ENCODE measurements around the gene NINL.

The NINL gene

GRCh38 chr20:25517124-25517523 lies 68.2 kb downstream of the NINL start:
- H3K36me3 ChIP-seq (ENCODE audit: control insufficient read depth, insufficient read depth, low read length), result peaks cover 49% of the 10 kb centered on the region
- no peaks in the 10 kb centered on the region for H3K4me1 ChIP-seq (ENCODE audit: control insufficient read depth, insufficient read depth, low read length)
- no peak overlapping the region for H3K27ac ChIP-seq (ENCODE audit: insufficient read depth, low read depth, low read length, poor library complexity, severe bottlenecking)
- H3K27me3 ChIP-seq (ENCODE audit: control insufficient read depth, insufficient read depth, low read length, poor library complexity, severe bottlenecking), result no peaks in the 10 kb centered on the region
- H3K9me3 ChIP-seq (ENCODE audit: control insufficient read depth, low read length), result peaks cover 2% of the 10 kb centered on the region
- 89 to 94% methylated on average over 3 of the region's 3 CpGs for WGBS, 2 experiments
- no peak overlapping the region for H3K4me3 ChIP-seq (ENCODE audit: insufficient read depth, low read depth, low read length)

- Histone ChIP-seq H3K9me3 (ENCODE audit: control insufficient read depth, low read length) (peaks cover 2% of the 10 kb centered on the region), H3K4me3 (ENCODE audit: insufficient read depth, low read depth, low read length) (no peak overlapping the region), H3K27ac (ENCODE audit: insufficient read depth, low read depth, low read length, poor library complexity, severe bottlenecking) (no peak overlapping the region), H3K4me1 (ENCODE audit: control insufficient read depth, insufficient read depth, low read length) (no peaks in the 10 kb centered on the region), H3K36me3 (ENCODE audit: control insufficient read depth, insufficient read depth, low read length) (peaks cover 65% of the 10 kb centered on the region), H3K27me3 (ENCODE audit: control insufficient read depth, insufficient read depth, low read length, poor library complexity, severe bottlenecking) (no peaks in the 10 kb centered on the region)
- WGBS, 2 experiments, result 94 to 95% methylated on average over 2 of the region's 2 CpGs
Observed at GRCh38 chr20:25514747-25515340, 70.5 kb downstream of the NINL start.

DNA sequence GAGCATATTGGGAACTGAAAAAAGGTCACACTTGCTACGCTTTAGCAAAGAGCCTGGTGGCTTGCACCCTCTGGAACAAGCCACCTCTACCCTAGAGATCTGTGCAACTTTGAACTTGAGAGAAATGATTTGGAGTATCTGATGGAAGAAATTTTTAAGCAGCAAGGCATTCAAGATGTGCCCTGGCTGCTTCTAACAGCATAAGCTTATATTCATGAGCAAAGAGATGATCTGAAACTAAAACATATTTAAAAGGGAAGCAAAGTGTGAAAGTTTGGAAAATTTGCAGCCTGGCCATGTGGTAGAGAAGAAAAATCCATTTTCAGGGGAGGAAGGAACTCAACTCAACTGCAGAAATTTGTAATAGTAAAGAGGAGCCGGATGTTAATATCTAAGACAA lies 71.1 kb downstream of the NINL start:
- Histone ChIP-seq H3K27ac (ENCODE audit: insufficient read depth, low read depth, low read length, poor library complexity, severe bottlenecking) (no peak overlapping the region), H3K4me3 (ENCODE audit: insufficient read depth, low read depth, low read length) (no peak overlapping the region), H3K36me3 (ENCODE audit: control insufficient read depth, insufficient read depth, low read length) (peaks cover 71% of the 10 kb centered on the region), H3K9me3 (ENCODE audit: control insufficient read depth, low read length) (peaks cover 2% of the 10 kb centered on the region), H3K4me1 (ENCODE audit: control insufficient read depth, insufficient read depth, low read length) (no peaks in the 10 kb centered on the region), H3K27me3 (ENCODE audit: control insufficient read depth, insufficient read depth, low read length, poor library complexity, severe bottlenecking) (no peaks in the 10 kb centered on the region)
- WGBS, 2 experiments, result 90 to 97% methylated on average over 2 of the region's 2 CpGs

DNA sequence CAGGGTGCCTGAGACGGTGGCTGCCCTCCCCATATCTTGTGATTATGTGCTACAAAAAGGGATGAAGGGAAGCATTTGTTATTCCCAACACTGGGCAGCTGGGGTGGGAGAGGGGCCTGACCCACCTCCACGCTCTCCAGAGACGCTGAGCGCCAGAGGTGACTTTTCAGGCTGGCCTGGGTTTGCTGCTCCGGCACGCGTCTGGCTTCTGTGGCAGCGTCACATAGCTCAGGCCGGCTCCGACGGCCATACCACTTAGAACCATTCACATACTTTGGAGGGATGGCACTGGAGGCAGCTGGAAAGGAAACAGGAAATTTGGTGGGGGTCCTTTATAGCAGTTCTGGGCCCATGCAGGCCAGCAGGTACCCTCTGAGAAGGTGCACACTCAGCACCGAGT lies 72.6 kb downstream of the NINL start:
- no peaks in the 10 kb centered on the region for H3K27me3 ChIP-seq (ENCODE audit: control insufficient read depth, insufficient read depth, low read length, poor library complexity, severe bottlenecking)
- H3K9me3 ChIP-seq (ENCODE audit: control insufficient read depth, low read length), result peaks cover 2% of the 10 kb centered on the region
- H3K4me3 ChIP-seq (ENCODE audit: insufficient read depth, low read depth, low read length), result no peak overlapping the region
- no peaks in the 10 kb centered on the region for H3K4me1 ChIP-seq (ENCODE audit: control insufficient read depth, insufficient read depth, low read length)
- peaks cover 75% of the 10 kb centered on the region for H3K36me3 ChIP-seq (ENCODE audit: control insufficient read depth, insufficient read depth, low read length)
- no peak overlapping the region for H3K27ac ChIP-seq (ENCODE audit: insufficient read depth, low read depth, low read length, poor library complexity, severe bottlenecking)
- WGBS, 2 experiments, result 93 to 94% methylated on average over 12 of the region's 12 CpGs

DNA sequence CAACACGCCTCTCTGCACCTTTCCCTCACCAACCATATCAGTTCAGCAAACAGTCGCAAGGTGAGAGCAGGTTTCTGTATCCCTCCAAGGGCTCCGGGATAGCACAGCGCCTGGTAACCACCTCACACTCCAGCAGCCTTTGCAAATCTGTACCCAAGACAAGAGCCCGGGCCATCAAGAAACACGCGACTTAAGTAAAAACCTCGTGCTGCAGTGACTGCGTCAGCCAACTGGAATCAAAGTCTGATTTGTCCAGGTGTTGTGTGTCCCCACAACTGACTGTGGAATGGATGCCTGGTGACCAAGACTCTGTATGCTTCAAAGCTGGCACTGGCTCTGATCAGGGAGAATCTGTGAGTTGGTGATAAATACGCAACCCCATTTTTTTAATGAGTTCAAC lies 74.1 kb downstream of the NINL start:
- WGBS, 2 experiments, result 95 to 96% methylated on average over 10 of the region's 10 CpGs
- Histone ChIP-seq H3K27ac (ENCODE audit: insufficient read depth, low read depth, low read length, poor library complexity, severe bottlenecking) (no peak overlapping the region), H3K9me3 (ENCODE audit: control insufficient read depth, low read length) (peaks cover 2% of the 10 kb centered on the region), H3K27me3 (ENCODE audit: control insufficient read depth, insufficient read depth, low read length, poor library complexity, severe bottlenecking) (no peaks in the 10 kb centered on the region), H3K4me1 (ENCODE audit: control insufficient read depth, insufficient read depth, low read length) (no peaks in the 10 kb centered on the region), H3K4me3 (ENCODE audit: insufficient read depth, low read depth, low read length) (no peak overlapping the region), H3K36me3 (ENCODE audit: control insufficient read depth, insufficient read depth, low read length) (peaks cover 74% of the 10 kb centered on the region)

DNA sequence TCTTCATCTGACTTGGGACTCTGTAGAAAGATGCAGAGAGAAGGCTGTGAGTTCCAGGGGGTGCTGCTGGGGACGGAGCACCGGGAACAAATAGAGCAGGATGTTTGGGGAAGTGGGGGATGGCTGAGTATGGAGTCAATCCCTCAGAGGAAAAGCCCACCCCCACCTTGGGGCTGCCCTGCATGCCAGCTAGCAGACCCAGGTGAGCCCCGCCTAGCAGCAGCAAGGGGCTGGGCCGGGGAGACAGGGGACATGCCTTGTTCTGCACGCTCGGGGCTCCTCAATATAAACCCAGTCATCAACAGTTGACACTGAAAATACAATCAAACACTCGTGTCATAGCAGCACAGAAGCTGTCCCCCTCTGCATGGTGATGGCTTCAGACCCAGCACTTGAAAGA lies 74.6 kb downstream of the NINL start:
- Histone ChIP-seq H3K27me3 (ENCODE audit: control insufficient read depth, insufficient read depth, low read length, poor library complexity, severe bottlenecking) (no peaks in the 10 kb centered on the region), H3K4me3 (ENCODE audit: insufficient read depth, low read depth, low read length) (no peak overlapping the region), H3K9me3 (ENCODE audit: control insufficient read depth, low read length) (peaks cover 2% of the 10 kb centered on the region), H3K36me3 (ENCODE audit: control insufficient read depth, insufficient read depth, low read length) (peaks cover 70% of the 10 kb centered on the region), H3K4me1 (ENCODE audit: control insufficient read depth, insufficient read depth, low read length) (no peaks in the 10 kb centered on the region), H3K27ac (ENCODE audit: insufficient read depth, low read depth, low read length, poor library complexity, severe bottlenecking) (no peak overlapping the region)
- 93 to 94% methylated on average over 7 of the region's 7 CpGs for WGBS, 2 experiments

- Histone ChIP-seq H3K27me3 (ENCODE audit: control insufficient read depth, insufficient read depth, low read length, poor library complexity, severe bottlenecking) (no peaks in the 10 kb centered on the region), H3K4me1 (ENCODE audit: control insufficient read depth, insufficient read depth, low read length) (no peaks in the 10 kb centered on the region), H3K9me3 (ENCODE audit: control insufficient read depth, low read length) (no peaks in the 10 kb centered on the region), H3K4me3 (ENCODE audit: insufficient read depth, low read depth, low read length) (no peak overlapping the region), H3K36me3 (ENCODE audit: control insufficient read depth, insufficient read depth, low read length) (peaks cover 65% of the 10 kb centered on the region), H3K27ac (ENCODE audit: insufficient read depth, low read depth, low read length, poor library complexity, severe bottlenecking) (no peak overlapping the region)
- 95 to 97% methylated on average over 8 of the region's 8 CpGs for WGBS, 2 experiments
Observed at GRCh38 chr20:25510202-25510601, 75.1 kb downstream of the NINL start.

DNA sequence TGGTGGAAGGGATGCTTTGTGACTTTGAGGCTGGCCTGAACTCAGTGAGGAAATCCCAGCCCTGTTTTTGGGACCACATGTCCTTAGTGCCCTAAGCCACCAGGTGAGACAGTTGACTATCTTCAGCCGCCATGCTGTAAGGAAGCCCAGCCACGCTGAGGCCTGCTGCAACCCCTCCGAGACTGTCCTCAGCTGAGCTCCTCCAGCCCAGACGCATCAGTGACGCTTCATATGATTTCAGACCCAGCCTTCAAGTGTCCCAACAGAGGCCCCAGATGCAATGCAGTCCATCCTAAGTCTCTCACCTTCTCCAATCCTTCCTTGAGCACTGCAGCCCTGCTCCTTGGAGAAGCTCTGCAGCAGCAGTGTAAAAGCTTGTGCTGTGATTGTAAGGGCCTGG lies 76.2 kb downstream of the NINL start:
- no peak overlapping the region for H3K27ac ChIP-seq (ENCODE audit: insufficient read depth, low read depth, low read length, poor library complexity, severe bottlenecking)
- H3K27me3 ChIP-seq (ENCODE audit: control insufficient read depth, insufficient read depth, low read length, poor library complexity, severe bottlenecking), result no peaks in the 10 kb centered on the region
- peaks cover 54% of the 10 kb centered on the region for H3K36me3 ChIP-seq (ENCODE audit: control insufficient read depth, insufficient read depth, low read length)
- 93 to 95% methylated on average over 5 of the region's 5 CpGs for WGBS, 2 experiments
- no peak overlapping the region for H3K4me3 ChIP-seq (ENCODE audit: insufficient read depth, low read depth, low read length)
- no peaks in the 10 kb centered on the region for H3K4me1 ChIP-seq (ENCODE audit: control insufficient read depth, insufficient read depth, low read length)
- H3K9me3 ChIP-seq (ENCODE audit: control insufficient read depth, low read length), result no peaks in the 10 kb centered on the region

- peaks cover 53% of the 10 kb centered on the region for H3K36me3 ChIP-seq (ENCODE audit: control insufficient read depth, insufficient read depth, low read length)
- no peaks in the 10 kb centered on the region for H3K27me3 ChIP-seq (ENCODE audit: control insufficient read depth, insufficient read depth, low read length, poor library complexity, severe bottlenecking)
- H3K4me3 ChIP-seq (ENCODE audit: insufficient read depth, low read depth, low read length), result no peak overlapping the region
- no peak overlapping the region for H3K27ac ChIP-seq (ENCODE audit: insufficient read depth, low read depth, low read length, poor library complexity, severe bottlenecking)
- H3K9me3 ChIP-seq (ENCODE audit: control insufficient read depth, low read length), result no peaks in the 10 kb centered on the region
- no peaks in the 10 kb centered on the region for H3K4me1 ChIP-seq (ENCODE audit: control insufficient read depth, insufficient read depth, low read length)
- WGBS, 2 experiments, result 95 to 96% methylated on average over 10 of the region's 10 CpGs
Observed at GRCh38 chr20:25508083-25508770, 77.1 kb downstream of the NINL start.

DNA sequence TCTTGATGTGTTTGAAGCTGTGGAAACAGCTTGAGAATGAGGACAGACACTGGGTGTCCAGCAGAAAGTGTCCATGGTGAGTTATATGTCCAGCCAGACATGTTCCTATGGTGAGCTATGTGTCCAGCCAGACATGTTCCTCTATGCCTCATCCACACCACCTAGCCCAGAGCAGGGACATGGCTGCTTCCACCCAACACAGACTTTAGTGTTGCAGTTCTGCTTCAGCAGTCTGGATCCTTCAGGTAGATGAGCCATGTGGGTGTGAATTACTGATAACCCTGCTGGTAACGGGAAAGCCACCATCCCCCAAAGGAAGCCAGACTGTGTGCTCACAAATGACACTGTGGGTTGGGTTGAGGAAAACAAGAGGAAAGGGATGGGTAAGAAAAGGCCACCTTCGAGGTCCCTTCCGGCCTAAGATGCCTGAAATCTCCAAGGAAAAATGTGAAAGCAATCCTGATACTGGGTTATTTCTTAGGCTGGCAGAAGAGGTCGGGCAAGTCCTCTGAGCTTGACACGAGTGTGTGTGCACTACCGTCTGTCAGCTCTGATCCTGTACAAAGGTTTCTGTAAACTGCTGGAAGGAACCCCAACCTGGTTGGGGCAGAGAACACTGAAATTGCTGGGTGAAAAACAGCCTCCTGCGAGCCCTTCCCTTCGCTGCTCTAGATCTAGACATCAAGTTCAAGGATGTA lies 77.8 kb downstream of the NINL start:
- H3K4me3 ChIP-seq (ENCODE audit: insufficient read depth, low read depth, low read length), result no peak overlapping the region
- 94% methylated on average over 8 of the region's 8 CpGs for WGBS, 2 experiments
- H3K9me3 ChIP-seq (ENCODE audit: control insufficient read depth, low read length), result no peaks in the 10 kb centered on the region
- H3K36me3 ChIP-seq (ENCODE audit: control insufficient read depth, insufficient read depth, low read length), result peaks cover 50% of the 10 kb centered on the region
- no peaks in the 10 kb centered on the region for H3K4me1 ChIP-seq (ENCODE audit: control insufficient read depth, insufficient read depth, low read length)
- no peaks in the 10 kb centered on the region for H3K27me3 ChIP-seq (ENCODE audit: control insufficient read depth, insufficient read depth, low read length, poor library complexity, severe bottlenecking)
- H3K27ac ChIP-seq (ENCODE audit: insufficient read depth, low read depth, low read length, poor library complexity, severe bottlenecking), result no peak overlapping the region

All from ectodermal cell (in vitro differentiated cells).